HG02623 (cell line): ENCODE measurements around the gene WFDC1.

Experiments
- ATAC-seq: cut with Tn5 transposase; IDR thresholded peaks from one replicate; pipeline ENCODE4 v1.9.1; 2021; ENCODE audit warnings: moderate library complexity; ENCODE audit not compliant: unreplicated experiment

Gene WFDC1

GRCh38 chr16:84349862-84350684 is 55.4 kb downstream of the WFDC1 start:
- no peak for ATAC-seq

DNA sequence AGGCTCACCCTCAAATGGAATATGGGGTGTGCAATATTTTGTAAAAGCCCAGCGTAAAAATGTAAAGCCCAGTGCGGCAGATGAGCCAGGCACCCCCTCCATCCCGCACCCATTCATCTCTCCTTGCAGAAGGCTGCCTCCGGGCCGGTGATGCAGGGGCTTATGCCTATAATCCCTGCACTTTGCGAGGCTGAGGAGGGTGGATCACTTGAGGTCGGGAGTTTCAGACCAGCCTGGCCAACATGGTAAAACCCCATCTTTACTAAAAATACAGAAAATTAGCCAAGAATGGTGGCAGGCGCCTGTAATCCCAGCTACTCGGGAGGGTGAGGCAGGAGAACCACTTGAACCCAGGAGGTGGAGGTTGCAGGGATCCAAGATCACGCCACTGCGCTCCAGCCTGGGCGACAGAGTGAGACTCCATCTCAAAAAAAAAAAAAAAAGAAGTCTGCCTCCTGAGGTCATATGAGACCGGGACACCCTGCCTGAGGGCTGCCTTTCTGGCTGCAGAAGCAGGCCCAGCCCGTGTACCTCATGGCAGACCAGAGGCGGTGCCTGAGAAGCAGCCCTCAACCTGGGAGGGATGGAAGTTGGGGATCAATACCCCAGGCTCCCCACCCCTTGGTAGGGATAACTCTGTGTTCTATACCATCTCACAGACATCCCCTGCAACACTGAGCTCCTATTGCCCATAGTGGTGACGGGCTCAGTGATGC is 56.2 kb downstream of the WFDC1 start:
- no peak for ATAC-seq

DNA sequence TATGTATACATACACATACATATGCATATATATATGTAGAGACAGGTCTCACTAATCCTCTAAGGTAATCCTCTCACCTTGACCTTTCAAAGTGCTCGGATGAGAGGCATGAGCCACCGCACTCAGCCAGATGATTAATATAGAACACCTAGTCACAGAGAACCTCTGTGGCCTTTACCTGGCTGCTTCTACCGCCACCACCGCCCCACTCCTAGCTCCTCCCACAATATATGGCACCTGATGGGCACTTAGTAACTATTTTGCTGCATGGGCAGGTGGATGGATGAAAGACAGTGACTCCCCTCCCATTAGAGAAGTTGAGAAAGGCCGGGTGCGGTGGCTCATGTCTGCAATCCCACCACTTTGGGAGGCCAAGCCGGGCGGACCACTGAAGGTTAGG is 57.0 kb downstream of the WFDC1 start:
- no peak for ATAC-seq

GRCh38 chr16:84354306-84354705 is 59.6 kb downstream of the WFDC1 start:
- ATAC-seq, result no peak

DNA sequence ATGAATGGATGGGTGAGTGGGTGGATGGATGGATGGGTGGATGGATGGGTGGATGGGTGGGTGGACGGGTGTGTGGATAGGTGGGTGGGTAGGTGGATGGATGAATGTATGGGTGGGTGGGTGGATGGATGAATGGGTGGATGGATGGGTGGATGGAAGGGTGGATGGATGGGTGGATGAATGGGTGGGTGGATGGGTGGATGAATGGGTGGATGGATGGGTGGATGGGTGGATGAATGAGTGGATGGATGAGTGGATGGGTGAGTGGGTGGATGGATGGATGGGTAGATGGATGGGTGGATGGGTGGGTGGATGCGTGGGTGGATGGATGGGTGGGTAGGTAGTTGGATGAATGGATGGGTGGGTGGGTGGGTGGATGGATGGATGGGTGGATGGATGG is 60.5 kb downstream of the WFDC1 start:
- no peak for ATAC-seq

DNA sequence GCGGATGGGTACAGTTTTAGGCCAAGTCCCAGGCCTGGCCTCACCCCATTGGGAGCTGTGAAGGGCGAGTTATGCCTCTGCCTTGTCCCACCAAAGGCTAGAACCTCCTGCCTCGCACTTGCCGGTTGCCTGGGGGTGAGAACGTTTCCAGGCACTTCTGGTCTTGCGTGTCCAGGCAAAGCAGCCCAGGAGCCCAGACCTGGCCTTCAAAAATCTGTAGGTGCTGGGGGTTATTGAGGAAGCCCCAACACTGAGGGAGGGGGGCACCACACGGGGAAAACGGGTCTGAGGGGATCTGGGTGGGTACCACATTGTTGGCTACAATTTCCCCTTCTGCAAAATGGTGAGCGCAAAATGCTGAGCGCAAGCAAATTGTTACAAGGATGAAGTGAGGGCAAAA is 61.5 kb downstream of the WFDC1 start:
- ATAC-seq, result no peak

GRCh38 chr16:84356591-84357116 is 62.0 kb downstream of the WFDC1 start:
- ATAC-seq, result no peak

- no peak for ATAC-seq
Observed at GRCh38 chr16:84357191-84357651, 62.5 kb downstream of the WFDC1 start.

DNA sequence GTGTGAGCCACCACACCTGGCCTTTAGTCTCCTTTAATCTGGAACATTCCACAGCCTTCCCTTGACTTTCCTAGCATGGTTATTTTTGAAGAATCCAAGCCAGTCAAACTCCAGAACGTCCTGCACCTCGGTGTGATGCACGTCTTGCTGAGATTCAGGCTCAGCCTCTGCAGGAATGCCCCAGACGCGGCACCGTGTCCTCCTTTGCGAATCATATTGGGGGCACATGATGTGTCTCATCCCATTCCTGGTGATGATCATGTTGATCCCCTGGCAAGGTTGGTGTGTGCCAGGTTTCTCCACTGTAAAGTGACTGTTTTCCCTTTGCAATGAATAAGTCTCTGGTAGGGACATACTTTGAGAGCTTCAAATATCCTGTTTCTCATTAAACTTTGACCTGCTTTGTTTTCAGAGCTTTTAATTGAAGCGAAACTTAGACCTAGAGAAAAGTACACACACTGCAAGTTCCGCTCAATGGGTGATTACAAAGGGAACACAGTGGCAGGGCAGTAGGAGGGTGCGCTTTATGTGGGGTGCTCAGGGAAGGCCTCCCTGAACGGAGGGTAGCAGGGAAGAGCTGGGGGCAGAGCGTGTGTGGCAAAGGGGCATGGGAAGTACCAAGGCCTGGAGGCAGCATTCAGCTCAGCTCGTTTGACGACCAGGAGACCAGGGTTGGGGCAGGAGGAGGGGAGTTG is 64.1 kb downstream of the WFDC1 start:
- no peak for ATAC-seq

DNA sequence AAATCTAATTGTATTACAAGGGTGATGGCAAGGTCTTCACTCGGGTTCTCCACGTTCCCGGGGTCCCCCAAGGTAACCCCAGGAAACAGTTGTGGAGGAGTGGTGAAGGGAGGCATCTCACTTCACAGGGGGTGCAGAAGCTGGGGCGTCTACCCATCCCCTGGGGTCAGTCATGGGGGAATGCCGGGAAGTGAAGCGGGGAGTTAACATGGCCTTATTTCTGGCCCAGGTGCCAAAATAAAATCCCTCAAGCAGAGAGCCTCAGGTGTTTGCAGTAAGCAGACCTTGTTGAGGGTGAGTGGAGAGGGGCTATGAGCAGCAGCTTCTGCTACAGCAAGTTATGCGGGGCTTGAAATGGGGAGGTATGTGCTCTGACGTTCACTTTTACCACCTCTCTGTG is 64.6 kb downstream of the WFDC1 start:
- ATAC-seq, result no peak

DNA sequence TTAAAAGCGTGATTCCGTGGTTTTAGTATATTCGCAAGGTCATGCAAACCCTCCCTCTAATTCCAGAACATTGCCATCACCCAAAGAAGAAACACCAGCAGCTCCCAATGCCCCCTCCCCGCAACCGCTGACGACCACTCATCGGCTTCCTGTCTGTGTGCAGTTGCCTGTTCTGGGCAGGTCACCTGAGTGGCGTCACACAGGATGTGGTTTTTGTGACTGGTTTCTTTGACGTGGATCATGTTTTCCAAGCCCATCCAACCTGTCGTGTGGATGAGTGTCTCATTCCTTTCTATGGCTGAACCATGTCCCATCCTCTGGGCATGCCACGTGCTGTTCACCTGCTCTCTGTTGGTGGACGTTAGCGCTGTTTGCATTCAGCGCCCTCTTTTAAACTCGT is 65.5 kb downstream of the WFDC1 start:
- no peak for ATAC-seq

DNA sequence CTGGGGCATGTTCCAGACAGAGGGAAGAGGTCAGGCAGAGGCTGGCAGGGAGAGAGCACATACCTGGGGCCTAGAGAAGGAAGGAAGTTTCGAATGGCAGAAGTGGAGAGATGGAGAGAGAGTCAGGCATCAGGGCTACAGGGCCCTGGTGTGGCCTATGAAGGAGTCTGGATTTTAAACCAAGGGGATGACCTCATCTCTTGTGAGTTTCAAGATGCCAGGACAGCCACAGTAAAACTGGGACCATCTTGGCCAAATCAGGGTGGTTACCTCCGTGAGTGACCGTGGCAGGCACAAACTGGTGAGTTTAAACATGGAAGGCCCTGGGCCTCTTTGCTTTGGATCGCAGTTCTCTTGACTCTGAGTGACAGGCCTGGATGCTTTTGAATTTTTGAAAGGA is 66.1 kb downstream of the WFDC1 start:
- no peak for ATAC-seq

DNA sequence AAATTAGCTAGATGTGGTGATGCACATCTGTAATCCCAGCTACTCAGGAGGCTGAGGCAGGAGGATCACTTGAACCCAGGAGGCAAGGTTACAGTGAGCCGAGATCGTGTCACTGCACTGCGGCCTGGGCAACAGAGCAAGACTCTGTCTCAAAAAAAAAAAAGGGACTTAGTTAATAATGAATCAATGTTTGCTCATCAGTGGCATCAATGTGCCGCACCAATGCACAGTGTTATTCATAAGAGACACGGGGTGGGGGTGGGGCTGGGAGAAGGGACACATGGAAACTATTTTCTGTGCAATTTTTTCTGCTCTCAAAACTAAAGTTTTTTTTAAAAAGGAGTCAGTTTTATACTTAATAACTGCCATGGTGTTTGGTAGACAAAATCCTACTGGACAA is 66.9 kb downstream of the WFDC1 start:
- no peak for ATAC-seq

GRCh38 chr16:84362471-84362941 is 67.8 kb downstream of the WFDC1 start:
- ATAC-seq, result no peak

- no peak for ATAC-seq
Observed at GRCh38 chr16:84366208-84366607, 71.5 kb downstream of the WFDC1 start.

- no peak for ATAC-seq
Observed at GRCh38 chr16:84367297-84367680, 72.6 kb downstream of the WFDC1 start.

DNA sequence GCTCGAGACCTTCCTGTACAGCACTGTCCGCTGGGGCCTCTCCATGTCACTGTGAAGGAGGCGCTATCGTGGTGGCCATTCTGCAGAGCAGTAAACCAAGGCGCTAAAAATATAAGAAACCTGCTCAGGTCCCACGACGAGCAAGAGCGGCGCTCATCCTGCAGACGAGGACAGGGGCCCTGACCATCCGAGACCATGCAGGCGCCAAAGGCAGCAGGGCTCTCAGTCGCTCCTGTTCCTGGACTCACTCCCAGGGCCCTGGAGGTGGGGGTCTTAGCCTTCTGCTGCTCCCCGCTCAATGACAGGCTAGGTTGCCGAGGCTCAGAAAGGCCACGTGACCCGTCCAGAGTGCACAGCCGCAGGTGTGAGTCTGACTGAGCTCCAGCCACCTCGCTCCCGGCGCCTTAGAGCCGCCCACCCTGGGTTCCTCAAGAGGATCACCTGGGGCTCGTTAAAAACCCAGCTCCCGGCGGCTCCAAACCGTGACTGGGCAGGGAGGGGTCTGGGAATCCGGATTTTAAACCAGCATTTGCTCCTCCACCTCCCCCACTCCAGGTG is 73.2 kb downstream of the WFDC1 start:
- no peak for ATAC-seq

GRCh38 chr16:84368308-84368996 is 73.8 kb downstream of the WFDC1 start, which contains the start of gene ATP2C2:
Gene ATP2C2 (plus strand): TSS chr16:84368538. CDS start chr16:84368616, 78 bp downstream.
- no peak for ATAC-seq

GRCh38 chr16:84369105-84369504 is 74.4 kb downstream of the WFDC1 start:
- ATAC-seq, result no peak

- ATAC-seq, result no peak
Observed at GRCh38 chr16:84369938-84370627, 75.4 kb downstream of the WFDC1 start.
